Purkinje cell (primary cell): ENCODE data around the gene SMIM41. TPM values are rescaled to one million over a fixed set of nuclear protein-coding genes. Genes with fewer than 3 reads are reported as not detected.

Experiments
- polyA plus RNA-seq: library from polyadenylated mRNA; unstranded; fragments of >200 nt; fragmentation: Nextera tagmentation; gene quantifications from 2 replicates; pipeline ENCODE4 v1.2.1, GENCODE V29; 2014

The SMIM41 gene
- not detected in 2 replicates for polyA plus RNA-seq

DNA sequence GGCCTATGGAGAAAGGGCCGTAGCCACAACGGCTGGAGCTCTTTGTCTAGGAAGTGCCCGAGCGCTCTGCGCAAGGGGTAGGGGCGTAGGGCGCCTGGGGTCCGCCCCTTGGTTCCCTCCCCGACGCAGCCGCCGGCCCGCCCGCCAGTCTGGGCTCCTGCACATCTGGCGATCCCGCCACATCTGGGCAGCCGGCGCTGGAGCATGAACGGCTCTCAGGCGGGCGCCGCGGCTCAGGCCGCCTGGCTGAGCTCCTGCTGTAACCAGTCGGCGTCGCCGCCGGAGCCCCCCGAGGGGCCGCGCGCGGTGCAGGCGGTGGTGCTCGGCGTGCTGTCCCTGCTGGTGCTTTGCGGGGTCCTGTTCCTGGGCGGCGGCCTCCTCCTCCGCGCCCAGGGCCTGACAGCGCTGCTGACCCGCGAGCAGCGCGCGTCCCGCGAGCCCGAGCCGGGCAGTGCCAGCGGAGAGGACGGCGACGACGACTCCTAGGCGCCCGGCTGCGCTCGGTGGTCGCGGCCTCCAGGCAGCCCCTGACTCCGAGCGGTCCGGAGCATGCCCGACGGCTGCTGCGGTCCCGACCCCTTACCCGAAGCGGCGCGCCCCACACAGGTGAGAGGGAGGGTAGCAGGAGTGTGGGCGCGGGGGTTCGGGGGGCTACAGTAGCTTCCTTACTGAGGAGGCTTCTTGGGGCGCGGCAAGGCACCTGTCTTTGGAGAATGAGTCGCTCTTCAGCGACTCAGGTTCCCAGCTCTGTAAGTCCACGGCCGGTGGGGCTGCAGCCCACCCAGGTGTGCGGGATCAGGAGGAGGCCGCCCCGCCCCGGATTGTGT lies at the start of gene SMIM41:
Gene SMIM41 (plus strand): TSS at position 129 of the 827 bp plus-strand sequence. CDS start 76 bp downstream, at position 205.

DNA sequence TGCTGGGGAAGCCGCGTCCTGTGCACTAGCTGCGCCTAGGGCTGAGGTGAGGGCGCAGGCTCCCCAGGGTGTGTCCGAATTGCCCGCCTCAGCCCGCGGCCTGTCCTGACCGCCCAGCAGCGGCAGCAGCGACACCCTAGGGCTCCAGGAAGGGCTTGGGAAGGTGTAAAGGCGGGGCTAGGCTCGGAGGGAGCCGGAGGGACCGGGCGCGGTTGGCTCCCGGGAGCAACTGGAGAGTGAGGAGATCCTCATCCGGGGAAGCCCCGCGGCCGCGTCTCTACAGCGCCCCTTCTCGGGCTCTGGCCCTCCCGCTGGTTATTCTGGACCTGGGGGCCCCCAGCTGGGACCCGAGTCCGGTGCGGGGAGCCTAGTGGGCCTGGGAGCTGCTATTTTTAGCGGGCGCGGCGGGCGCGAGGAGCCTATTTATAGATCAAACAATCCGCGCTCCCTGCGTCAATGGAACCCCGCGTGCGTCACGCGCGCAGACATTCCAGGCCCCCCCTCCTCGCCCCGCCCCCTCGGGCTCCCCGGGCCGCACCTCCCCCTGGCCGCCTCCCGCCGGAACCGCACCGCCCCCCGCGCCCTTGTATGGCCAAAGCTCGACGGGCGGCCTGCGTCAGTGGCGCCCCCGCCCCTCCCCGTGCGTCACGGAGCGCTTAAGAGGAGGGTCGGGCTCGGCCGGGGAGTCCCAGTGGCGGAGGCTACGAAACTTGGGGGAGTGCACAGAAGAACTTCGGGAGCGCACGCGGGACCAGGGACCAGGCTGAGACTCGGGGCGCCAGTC lies 28.6 kb upstream of the SMIM41 start, which contains the start of gene NR4A1:
Gene NR4A1 (plus strand): TSS at position 685 of the 784 bp plus-strand sequence. CDS start 2,887 bp downstream, outside the sequence.

DNA sequence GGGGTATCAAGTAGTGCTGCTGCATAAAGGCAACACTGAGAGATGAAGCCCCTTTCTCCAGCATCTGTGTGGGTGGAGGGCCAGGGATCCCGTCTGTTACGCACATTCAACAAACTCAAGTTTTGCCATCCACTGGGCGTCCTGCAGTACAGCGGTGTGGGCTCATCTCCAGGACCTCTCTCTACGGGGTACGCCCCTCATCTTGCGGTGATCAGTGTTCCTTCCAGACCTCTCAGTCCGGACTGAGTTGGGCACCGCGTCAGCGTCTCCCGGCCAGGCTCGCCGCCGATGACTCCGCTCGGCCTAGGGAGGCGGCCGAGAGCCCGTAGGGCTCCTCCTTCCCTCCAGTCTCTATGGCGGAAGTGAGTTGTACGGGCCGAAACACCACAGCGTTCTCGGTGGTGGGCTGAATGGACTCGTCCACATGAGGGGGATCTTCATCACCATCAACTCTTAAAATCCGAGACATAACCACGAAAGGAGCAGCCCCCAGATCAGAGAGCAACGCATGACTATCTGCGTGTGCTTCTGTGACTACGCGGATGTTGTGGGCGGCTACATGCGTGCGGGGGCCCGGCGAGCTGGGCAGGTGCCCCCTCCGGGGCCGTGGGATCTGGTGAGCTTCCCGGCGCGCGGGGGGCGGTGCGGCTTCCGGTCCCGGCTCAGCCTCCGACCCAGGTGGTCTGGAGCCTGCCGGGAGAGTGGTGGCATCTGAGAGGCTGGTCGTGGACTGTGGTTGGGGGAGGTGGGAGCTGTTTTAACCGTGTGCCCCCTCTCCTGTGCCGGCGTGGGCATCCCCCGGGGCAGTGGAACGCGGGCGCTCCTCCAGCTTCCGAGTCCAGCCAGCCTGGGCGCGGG lies 9.9 kb upstream of the SMIM41 start, which contains the start of gene ATG101:
Gene ATG101 (plus strand): TSS at position 652 of the 858 bp plus-strand sequence. CDS start 3,673 bp downstream, outside the sequence.

Other genes starting within 250 kb of the SMIM41 start
- not detected in 2 replicates for gene FIGNL2, start 231.0 kb upstream of the SMIM41 start, polyA plus RNA-seq
- gene ANKRD33, start 191.6 kb upstream of the SMIM41 start, polyA plus RNA-seq, result not detected in 2 replicates
- gene ACVRL1, start 172.2 kb upstream of the SMIM41 start, polyA plus RNA-seq, result not detected in 2 replicates
- 10.4 and 12.8 TPM in 2 replicates for gene ACVR1B, start 128.0 kb upstream of the SMIM41 start, polyA plus RNA-seq
- 2.5 TPM in 1 of 2 replicates, not detected in the other for gene TAMALIN, start 72.8 kb upstream of the SMIM41 start, polyA plus RNA-seq
- 0.25 TPM in 1 of 2 replicates, not detected in the other for gene NR4A1, start 28.3 kb upstream of the SMIM41 start, polyA plus RNA-seq
- gene ATG101, start 9.7 kb upstream of the SMIM41 start, polyA plus RNA-seq, result 2.9 and 5.5 TPM in 2 replicates
- not detected in 2 replicates for gene KRT80, start 112.3 kb downstream of the SMIM41 start, polyA plus RNA-seq
- gene KRT7, start 153.5 kb downstream of the SMIM41 start, polyA plus RNA-seq, result not detected in 2 replicates
- 0.19 and 0.92 TPM in 2 replicates for gene KRT86, start 194.9 kb downstream of the SMIM41 start, polyA plus RNA-seq
- gene KRT81, start 211.8 kb downstream of the SMIM41 start, polyA plus RNA-seq, result not detected in 2 replicates
- gene KRT83, start 241.7 kb downstream of the SMIM41 start, polyA plus RNA-seq, result not detected in 2 replicates